Fibroblast of villous mesenchyme (primary cell): ENCODE results near the gene IL18R1. TPM values are rescaled to one million over a fixed set of nuclear protein-coding genes. Genes with fewer than 3 reads are reported as not detected.

Experiments
- DNase-seq: peaks from one replicate; pipeline ENCODE4 v3.0.0-alpha.2; 2010; ENCODE audit warnings: low read depth
- H3K4me3 ChIP-seq: 2 replicates; pipeline ENCODE4 v1.5.1; 2011; ENCODE audit warnings: low read depth, mild to moderate bottlenecking, low read length
- total RNA-seq: library from RNA; depleted of rRNA; stranded (reverse); fragments of >200 nt; gene quantifications from 2 replicates; pipeline ENCODE4 v1.2.3, GENCODE V29; 2012
- TF ChIP-seq, protein P1 (sequence below): IDR thresholded peaks from 2 replicates; pipeline ENCODE4 v1.5.1; 2012; ENCODE audit warnings: low read depth, mild to moderate bottlenecking, low read length; ENCODE audit not compliant: insufficient read depth

Gene IL18R1
- total RNA-seq, 1 donor = 0.43 TPM

GRCh38 chr2:102424754-102425153 lies 69.2 kb downstream of the IL18R1 start:
- DNase-seq = no peak
- TF ChIP-seq, protein P1, sequence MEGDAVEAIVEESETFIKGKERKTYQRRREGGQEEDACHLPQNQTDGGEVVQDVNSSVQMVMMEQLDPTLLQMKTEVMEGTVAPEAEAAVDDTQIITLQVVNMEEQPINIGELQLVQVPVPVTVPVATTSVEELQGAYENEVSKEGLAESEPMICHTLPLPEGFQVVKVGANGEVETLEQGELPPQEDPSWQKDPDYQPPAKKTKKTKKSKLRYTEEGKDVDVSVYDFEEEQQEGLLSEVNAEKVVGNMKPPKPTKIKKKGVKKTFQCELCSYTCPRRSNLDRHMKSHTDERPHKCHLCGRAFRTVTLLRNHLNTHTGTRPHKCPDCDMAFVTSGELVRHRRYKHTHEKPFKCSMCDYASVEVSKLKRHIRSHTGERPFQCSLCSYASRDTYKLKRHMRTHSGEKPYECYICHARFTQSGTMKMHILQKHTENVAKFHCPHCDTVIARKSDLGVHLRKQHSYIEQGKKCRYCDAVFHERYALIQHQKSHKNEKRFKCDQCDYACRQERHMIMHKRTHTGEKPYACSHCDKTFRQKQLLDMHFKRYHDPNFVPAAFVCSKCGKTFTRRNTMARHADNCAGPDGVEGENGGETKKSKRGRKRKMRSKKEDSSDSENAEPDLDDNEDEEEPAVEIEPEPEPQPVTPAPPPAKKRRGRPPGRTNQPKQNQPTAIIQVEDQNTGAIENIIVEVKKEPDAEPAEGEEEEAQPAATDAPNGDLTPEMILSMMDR = no peak

DNA sequence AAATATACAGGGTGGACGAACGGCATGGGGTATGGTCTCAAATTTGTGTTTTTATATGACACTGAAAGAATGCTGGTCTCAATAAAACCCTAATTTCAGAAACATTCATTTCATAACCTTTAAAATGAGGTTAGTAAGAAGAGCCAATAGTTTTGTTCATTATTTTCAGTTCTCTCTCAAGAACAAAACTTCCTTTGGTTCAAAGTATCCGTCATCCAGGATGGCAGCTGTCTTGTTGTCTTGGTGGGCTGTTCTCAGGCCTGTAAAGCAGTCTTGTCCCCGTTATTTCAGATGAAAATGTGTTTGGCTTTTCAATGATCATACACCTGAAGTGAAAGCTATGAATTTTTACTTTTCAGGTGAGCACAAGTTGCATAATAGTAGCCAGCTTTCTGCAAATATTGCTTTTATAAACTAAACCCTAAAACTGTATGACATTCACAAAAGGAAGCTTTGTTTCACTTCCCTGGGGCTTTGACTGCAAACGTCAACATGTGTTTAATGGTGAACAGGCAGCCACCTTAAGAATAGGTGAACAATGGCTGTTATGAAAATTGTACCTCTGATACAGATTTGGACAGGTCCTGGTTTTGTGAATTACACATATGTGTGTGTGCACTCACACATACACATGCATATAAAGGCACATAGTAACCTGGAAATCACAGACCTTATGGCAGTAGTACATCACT lies 70.0 kb downstream of the IL18R1 start:
- DNase-seq = no peak
- H3K4me3 ChIP-seq = no peak overlapping the region
- TF ChIP-seq, protein P1 = no peak

More at GRCh38 chr2:102424754-102425153, 69.2 kb downstream of the IL18R1 start:
- no peak overlapping the region for H3K4me3 ChIP-seq

GRCh38 chr2:102427249-102427648 lies 71.7 kb downstream of the IL18R1 start:
- DNase-seq = no peak
- TF ChIP-seq, protein P1 = no peak
- H3K4me3 ChIP-seq = no peak overlapping the region

DNA sequence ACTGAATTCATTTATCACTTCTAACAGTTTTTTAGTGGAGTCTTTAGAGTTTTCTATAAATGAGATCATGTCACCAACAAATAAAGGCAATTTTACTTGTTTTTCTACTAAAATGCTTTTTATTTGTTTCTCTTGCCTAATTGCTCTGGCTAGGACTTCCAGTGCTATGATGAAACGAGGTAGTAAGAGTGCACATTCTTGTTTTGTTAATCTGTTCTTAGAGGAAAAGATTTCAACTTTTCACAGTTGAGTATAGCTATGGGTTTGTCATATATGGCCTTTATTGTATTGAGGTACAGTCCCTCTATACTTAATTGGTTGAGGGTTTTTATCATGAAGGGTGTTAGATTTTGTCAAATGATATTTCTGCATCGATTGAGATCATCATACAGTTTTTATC lies 73.0 kb downstream of the IL18R1 start:
- TF ChIP-seq, protein P1 = no peak
- peak; percentile 2 for DNase-seq
- H3K4me3 ChIP-seq = no peak overlapping the region

- H3K4me3 ChIP-seq = no peak overlapping the region
- TF ChIP-seq, protein P1 = no peak
- no peak for DNase-seq
Observed at GRCh38 chr2:102432386-102432785, 76.8 kb downstream of the IL18R1 start.

GRCh38 chr2:102433973-102434654 lies 78.5 kb downstream of the IL18R1 start:
- no peak for DNase-seq
- TF ChIP-seq, protein P1 = no peak
- H3K4me3 ChIP-seq = no peak overlapping the region
